ENCODE results near the gene IFNLR1. TPM values are rescaled to one million over a fixed set of nuclear protein-coding genes. Genes with fewer than 3 reads are reported as not detected.

Gene IFNLR1
- total RNA-seq (1 to 10 TPM; 2.0 to 3.7 (median 2.6) TPM), polyA plus RNA-seq (1 to 10 TPM in 1 of 2 donors, under 1 TPM in 1; 0.51 to 1.2 TPM)
- long read RNA-seq, donor 1, full-length matches to known transcripts, result 3 of 11 reads
- long read RNA-seq, donor 1, partial matches to known transcripts, result 1 of 11 reads
- long read RNA-seq, donor 1, other reads (novel, unspliced or antisense), result 7 of 11 reads
- long read RNA-seq, donor 2, full-length matches to known transcripts, result 4 of 5 reads
- long read RNA-seq, donor 2, partial matches to known transcripts, result 1 of 5 reads
- long read RNA-seq, donor 2, other reads (novel, unspliced or antisense), result 0 of 5 reads
- long read RNA-seq, donor 3, partial matches to known transcripts, result 1 of 3 reads
- long read RNA-seq, donor 3, other reads (novel, unspliced or antisense), result 2 of 3 reads

GRCh38 chr1:24186993-24187790 lies at the start of gene IFNLR1:
Gene IFNLR1 (minus strand): TSS chr1:24187289. CDS start chr1:24187248, 41 bp downstream.
- DNase-seq, result peak; percentile 38 to 47
- no peak for TF ChIP-seq CTCF (IDR thresholded peaks at IDR 0.05)
- Histone ChIP-seq H3K27ac (peak within 1 kb of the TSS in 7 of 10 donors; percentile 30 to 69 (median 53)), H3K4me3 (peak within 1 kb of the TSS; percentile 35 to 66 (median 59)), H3K9me3 (no peaks in the 10 kb centered on the region), H3K27me3 (peaks cover 0 to 29% (median 15%) of the 10 kb centered on the region in 7 donors), H3K4me1 (peaks cover 0 to 45% (median 12%) of the 10 kb centered on the region in 9 donors), H3K36me3 (no peaks in the 10 kb centered on the region)
- ATAC-seq, result peak; percentile 75 to 92 (median 86)
- 1% methylated on average over 69 to 74 of the region's 74 CpGs for WGBS, 2 donors
- intact Hi-C loops (cut with DNase I), result no loop called here

GRCh38 chr1:24235921-24236788 lies 49.1 kb upstream of the IFNLR1 start:
- Histone ChIP-seq H3K27ac (no peak overlapping the region), H3K36me3 (no peaks in the 10 kb centered on the region), H3K4me3 (no peak overlapping the region), H3K4me1 (peaks cover 0 to 8% (median 0%) of the 10 kb centered on the region in 9 donors), H3K9me3 (no peaks in the 10 kb centered on the region), H3K27me3 (peaks cover 0 to 18% (median 6%) of the 10 kb centered on the region in 7 donors)
- 49 to 52% methylated on average over 17 of the region's 17 CpGs for WGBS, 2 donors
- DNase-seq (no peak), ATAC-seq (peak in 1 of 8 donors; percentile 20)
- no peak for TF ChIP-seq CTCF (IDR thresholded peaks at IDR 0.05)
- intact Hi-C loops (cut with DNase I), result no loop called here

GRCh38 chr1:24233684-24234600 lies 46.9 kb upstream of the IFNLR1 start:
- intact Hi-C loops (cut with DNase I), result no loop called here
- peaks cover 0 to 18% (median 6%) of the 10 kb centered on the region in 7 donors for H3K27me3 ChIP-seq
- no peak for ATAC-seq
- no peaks in the 10 kb centered on the region for H3K9me3 ChIP-seq
- TF ChIP-seq CTCF (IDR thresholded peaks at IDR 0.05), result no peak
- peaks cover 0 to 8% (median 0%) of the 10 kb centered on the region in 9 donors for H3K4me1 ChIP-seq
- H3K27ac ChIP-seq, result no peak overlapping the region
- DNase-seq, result no peak
- H3K36me3 ChIP-seq, result no peaks in the 10 kb centered on the region
- WGBS, 2 donors, result 72 to 77% methylated on average over 9 of the region's 9 CpGs
- H3K4me3 ChIP-seq, result no peak overlapping the region
